SK-N-SH (cell line): ENCODE measurements around the gene B3GAT3. TPM values are rescaled to one million over a fixed set of nuclear protein-coding genes. Genes with fewer than 3 reads are reported as not detected.

ENCODE experiments used
- CTCF ChIA-PET: fragments of 300-600, 350-600 bp; formaldehyde crosslinking; extraction: SDS; loops from one replicate; lab custom pipeline; 2021; lab: Yijun Ruan, JAX
- POLR2A ChIA-PET: fragments of 350-600 bp; sonication (Branson Sonifier 250); formaldehyde crosslinking; extraction: SDS; loops from one replicate; lab custom pipeline; 2020; ENCODE audit warnings: antibody characterized with exemption, inconsistent platforms; lab: Yijun Ruan, JAX
- DNase-seq: peaks from one replicate; pipeline ENCODE4 v3.0.0; 2012
- H2AFZ ChIP-seq: fragments of 200-600 bp; sonication (generic); 2 replicates; pipeline ENCODE4 v1.8.1; 2016; ENCODE audit warnings: antibody characterized with exemption, mild to moderate bottlenecking, low read depth
- H3F3A ChIP-seq: fragments of 200-600 bp; sonication (generic); replicated peaks from 2 replicates; pipeline ENCODE3; 2016; ENCODE audit warnings: antibody characterized with exemption, mild to moderate bottlenecking; ENCODE audit not compliant: insufficient read depth
- H3K27ac ChIP-seq, 2 experiments: fragments of 200-500 bp in 1 of 2; fragments of 200-600 bp in 1 of 2; sonication (Bioruptor generic) in 1 of 2; sonication (generic), shearing (Covaris generic) in 1 of 2; 2 replicates each; pipeline versions ENCODE4 v1.5.1 to v1.6.1; 2014 to 2016; ENCODE audit warnings: low read depth in 2 of 2, inconsistent platforms in 1 of 2, low read length in 1 of 2, mild to moderate bottlenecking in 1 of 2, mixed read lengths in 1 of 2
- H3K27me3 ChIP-seq: fragments of 200-600 bp; sonication (generic), shearing (Covaris generic); 2 replicates; pipeline ENCODE4 v1.6.1; 2016; ENCODE audit warnings: mixed run types; ENCODE audit not compliant: insufficient read depth
- H3K36me3 ChIP-seq, 2 experiments: fragments of 200-500 bp in 1 of 2; fragments of 200-600 bp in 1 of 2; sonication (Bioruptor generic) in 1 of 2; sonication (generic) in 1 of 2; replicated peaks in 1 of 2; 2 replicates each; pipeline versions ENCODE3 to v1.5.1; 2014 to 2016; ENCODE audit warnings: low read length in 1 of 2, mild to moderate bottlenecking in 1 of 2; ENCODE audit not compliant: insufficient read depth in 2 of 2, control insufficient read depth in 1 of 2
- H3K4me1 ChIP-seq, 2 experiments: fragments of 200-500 bp in 1 of 2; fragments of 200-600 bp in 1 of 2; sonication (Bioruptor generic) in 1 of 2; sonication (generic), shearing (Covaris generic) in 1 of 2; 2 replicates each; pipeline versions ENCODE4 v1.5.1 to v1.6.1; 2014 to 2016; ENCODE audit warnings: low read depth in 1 of 2, low read length in 1 of 2, mixed run types in 1 of 2; ENCODE audit not compliant: insufficient read depth in 2 of 2, control insufficient read depth in 1 of 2
- H3K4me2 ChIP-seq: fragments of 200-600 bp; sonication (generic), shearing (Covaris generic); 2 replicates; pipeline ENCODE4 v1.6.1; 2017; ENCODE audit warnings: mixed run types
- H3K4me3 ChIP-seq, 2 experiments: fragments of 200-500 bp in 1 of 2; fragments of 200-600 bp in 1 of 2; sonication (Bioruptor generic) in 1 of 2; sonication (generic), shearing (Covaris generic) in 1 of 2; 2 replicates each; pipeline versions ENCODE4 v1.5.1 to v1.8.1; 2014 to 2016; ENCODE audit warnings: low read depth in 2 of 2, inconsistent platforms in 1 of 2, low read length in 1 of 2, mild to moderate bottlenecking in 1 of 2, mixed read lengths in 1 of 2, moderate library complexity in 1 of 2
- H3K79me2 ChIP-seq: fragments of 200-600 bp; sonication (generic); 2 replicates; pipeline ENCODE4 v1.8.1; 2017; ENCODE audit warnings: mild to moderate bottlenecking; ENCODE audit not compliant: insufficient read depth
- H3K9ac ChIP-seq: fragments of 200-600 bp; sonication (generic); 2 replicates; pipeline ENCODE4 v1.6.1; 2017; ENCODE audit warnings: mixed run types
- H3K9me2 ChIP-seq: fragments of 200-600 bp; sonication (generic); 2 replicates; pipeline ENCODE4 v1.6.1; 2017; ENCODE audit warnings: mixed run types
- H3K9me3 ChIP-seq: fragments of 200-600 bp; sonication (generic); 2 replicates; pipeline ENCODE4 v1.6.1; 2017; ENCODE audit warnings: mixed run types, mild to moderate bottlenecking, moderate library complexity
- H4K20me1 ChIP-seq: fragments of 200-600 bp; sonication (generic); 2 replicates; pipeline ENCODE4 v1.6.1; 2017; ENCODE audit warnings: mild to moderate bottlenecking, mixed run types; ENCODE audit not compliant: insufficient read depth
- CHD2 ChIP-seq: fragments of 150-350 bp; IDR thresholded peaks from 2 replicates; pipeline ENCODE4 v1.6.1; 2018; ENCODE audit warnings: low read length; ENCODE audit not compliant: partially characterized antibody
- CTCF ChIP-seq: fragments of 200-600 bp; sonication (generic); IDR thresholded peaks from 2 replicates; pipeline ENCODE4 v1.6.1; 2017; ENCODE audit warnings: antibody characterized with exemption, mild to moderate bottlenecking, moderate library complexity
- ELF1 ChIP-seq: IDR thresholded peaks from 2 replicates; pipeline ENCODE4 v1.4.0; 2012
- EZH2phosphoT487 ChIP-seq: fragments of 200-600 bp; sonication (generic); IDR thresholded peaks from 2 replicates; pipeline ENCODE4 v1.6.1; 2017; ENCODE audit warnings: low read depth, mixed run types, mild to moderate bottlenecking, antibody characterized with exemption, moderate library complexity, borderline replicate concordance
- FOXM1 ChIP-seq: IDR thresholded peaks from 2 replicates; pipeline ENCODE4 v1.4.0; 2012; ENCODE audit warnings: low read depth, mild to moderate bottlenecking
- GATA2 ChIP-seq: sonication (generic); formaldehyde crosslinking; IDR thresholded peaks from 2 replicates; pipeline ENCODE4 v1.5.0; 2020; ENCODE audit warnings: mild to moderate bottlenecking, missing genetic modification reagents
- MXI1 ChIP-seq: IDR thresholded peaks from 2 replicates; pipeline ENCODE4 v1.6.1; 2012; ENCODE audit warnings: mild to moderate bottlenecking, low read depth, low read length, improper control_type of control experiment
- NFIC ChIP-seq: IDR thresholded peaks from 2 replicates; pipeline ENCODE4 v1.4.0; 2012; ENCODE audit warnings: borderline replicate concordance
- POLR2AphosphoS5 ChIP-seq: IDR thresholded peaks from 2 replicates; pipeline ENCODE4 v1.6.1; 2012; ENCODE audit warnings: low read depth, low read length
- RAD21 ChIP-seq: IDR thresholded peaks from 2 replicates; pipeline ENCODE4 v1.6.1; 2012; ENCODE audit warnings: mild to moderate bottlenecking, low read length
- RXRA ChIP-seq: IDR thresholded peaks from 2 replicates; pipeline ENCODE4 v1.4.0; 2012; ENCODE audit warnings: low read depth, mild to moderate bottlenecking, borderline replicate concordance
- SMC3 ChIP-seq: IDR thresholded peaks from 2 replicates; pipeline ENCODE4 v1.6.1; 2012; ENCODE audit warnings: low read depth, low read length, improper control_type of control experiment
- TEAD4 ChIP-seq: IDR thresholded peaks from 2 replicates; pipeline ENCODE4 v1.4.0; 2012; ENCODE audit warnings: mild to moderate bottlenecking, borderline replicate concordance; ENCODE audit not compliant: insufficient read depth
- YY1 ChIP-seq: IDR thresholded peaks from 2 replicates; pipeline ENCODE4 v1.4.0; 2012; ENCODE audit warnings: low read depth, mild to moderate bottlenecking
- WGBS: methylation state at CpG from one replicate; pipeline ENCODE4 v1.1.6; 2017; ENCODE audit warnings: low lambda C conversion rate; 5-methylcytosine and 5-hydroxymethylcytosine counted together
- polyA plus RNA-seq, 3 experiments: library from polyadenylated mRNA; depleted of rRNA; stranded (reverse); fragments of >200 nt; gene quantifications; 2 replicates each; pipeline ENCODE4 v1.2.3, GENCODE V29; 2012
- TF ChIP-seq, protein P1 (sequence below): IDR thresholded peaks from 2 replicates; pipeline ENCODE4 v1.4.0; 2012; ENCODE audit warnings: low read depth, borderline replicate concordance
- TF ChIP-seq, protein P2 (sequence below): fragments of 150-350 bp; IDR thresholded peaks from 2 replicates; pipeline ENCODE4 v1.6.1; 2017; ENCODE audit warnings: antibody characterized with exemption, low read length, low read depth, borderline replicate concordance

The B3GAT3 gene
- polyA plus RNA-seq, 1 of the 3 experiments (the other 2 are of a cell fraction): 104 TPM

DNA sequence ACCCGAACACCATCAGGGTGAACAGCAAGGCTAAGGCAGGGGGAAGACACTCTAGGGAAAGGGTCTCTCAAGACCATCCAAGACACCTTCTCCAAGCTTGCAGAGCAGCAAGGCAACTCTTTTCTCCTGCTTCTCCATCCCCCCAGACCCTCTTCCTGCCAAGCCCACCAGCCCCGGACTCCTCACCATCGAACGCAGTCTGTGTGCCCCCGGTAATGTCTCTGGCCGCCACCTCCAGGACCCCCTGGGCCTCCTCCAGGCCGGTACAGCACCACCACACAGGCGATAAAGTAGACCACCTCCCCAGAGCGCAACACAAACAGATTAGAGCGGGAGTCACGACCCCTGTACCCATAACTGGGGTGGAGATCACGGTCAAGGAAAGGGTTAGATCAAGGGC is 13.0 kb downstream of the B3GAT3 start:
- H3K27me3 ChIP-seq: no peaks in the 10 kb centered on the region
- TF ChIP-seq GATA2 (CRISPR knock-in tag) (no peak), RAD21 (no peak), TEAD4 (no peak), YY1 (no peak), SMC3 (no peak), CTCF (no peak), ELF1 (no peak), CHD2 (no peak), FOXM1 (no peak), POLR2AphosphoS5 (no peak)
- TF ChIP-seq, protein P1, sequence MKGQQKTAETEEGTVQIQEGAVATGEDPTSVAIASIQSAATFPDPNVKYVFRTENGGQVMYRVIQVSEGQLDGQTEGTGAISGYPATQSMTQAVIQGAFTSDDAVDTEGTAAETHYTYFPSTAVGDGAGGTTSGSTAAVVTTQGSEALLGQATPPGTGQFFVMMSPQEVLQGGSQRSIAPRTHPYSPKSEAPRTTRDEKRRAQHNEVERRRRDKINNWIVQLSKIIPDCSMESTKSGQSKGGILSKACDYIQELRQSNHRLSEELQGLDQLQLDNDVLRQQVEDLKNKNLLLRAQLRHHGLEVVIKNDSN: no peak
- TF ChIP-seq, protein P2, sequence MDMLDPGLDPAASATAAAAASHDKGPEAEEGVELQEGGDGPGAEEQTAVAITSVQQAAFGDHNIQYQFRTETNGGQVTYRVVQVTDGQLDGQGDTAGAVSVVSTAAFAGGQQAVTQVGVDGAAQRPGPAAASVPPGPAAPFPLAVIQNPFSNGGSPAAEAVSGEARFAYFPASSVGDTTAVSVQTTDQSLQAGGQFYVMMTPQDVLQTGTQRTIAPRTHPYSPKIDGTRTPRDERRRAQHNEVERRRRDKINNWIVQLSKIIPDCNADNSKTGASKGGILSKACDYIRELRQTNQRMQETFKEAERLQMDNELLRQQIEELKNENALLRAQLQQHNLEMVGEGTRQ: no peak
- DNase-seq: no peak
- no peak overlapping the region for H3K4me2 ChIP-seq
- H3K27ac ChIP-seq: no peak overlapping the region
- peaks cover 21% of the 10 kb centered on the region for H3F3A ChIP-seq
- H2AFZ ChIP-seq: no peak overlapping the region
- H3K79me2 ChIP-seq: peaks cover 17% of the 10 kb centered on the region; the same call in 1 of the 2 replicates
- CTCF ChIA-PET: interaction anchor here (2.6 to 6.9 kb wide), 2 partner anchors 12 to 16 kb away, joined by 8 to 69 read pairs; partner anchors contain the start of genes B3GAT3 and TUT1
- 96% methylated on average over 12 of the region's 12 CpGs for WGBS
- no peak overlapping the region for H3K9ac ChIP-seq
- H3K36me3 ChIP-seq: peaks cover 21 to 27% of the 10 kb centered on the region in 2 experiments
- no peak overlapping the region for H3K4me3 ChIP-seq
- no peaks in the 10 kb centered on the region for H3K9me2 ChIP-seq
- POLR2A ChIA-PET: interaction anchor here (1.6 kb wide), 1 partner anchor 17 kb away, joined by 4 read pairs; the partner anchor contains the start of gene TUT1
- H3K9me3 ChIP-seq: no peaks in the 10 kb centered on the region
- peaks cover 4 to 20% of the 10 kb centered on the region in 2 experiments; a peak in 2 of 4 replicates for H3K4me1 ChIP-seq
- no peaks in the 10 kb centered on the region for H4K20me1 ChIP-seq

DNA sequence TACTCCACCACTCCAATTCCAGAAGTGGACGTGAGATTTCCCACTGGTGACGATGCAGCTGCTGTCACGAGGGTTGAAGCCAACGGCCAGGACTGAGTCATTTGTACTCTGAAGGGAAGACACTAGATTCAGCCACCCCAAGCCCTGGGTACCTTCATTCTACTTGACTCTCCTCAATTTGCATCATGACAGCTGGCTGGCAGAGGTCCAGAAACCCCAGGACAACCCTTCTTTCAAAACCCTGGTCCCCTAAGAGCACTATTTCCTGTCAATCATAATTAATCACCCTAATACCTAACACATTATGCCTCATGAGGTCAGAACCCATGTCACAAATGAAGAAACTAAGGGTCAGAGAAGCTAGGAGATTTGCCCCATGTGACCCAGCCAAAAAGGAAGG is 14.1 kb downstream of the B3GAT3 start:
- H3K4me2 ChIP-seq: no peak overlapping the region
- DNase-seq: no peak

More for the DNA sequence above, 14.1 kb downstream of the B3GAT3 start:
- Histone ChIP-seq H3K9me3 (no peaks in the 10 kb centered on the region), H2AFZ (no peak overlapping the region), H3K4me3 (no peak overlapping the region), H3K9ac (no peak overlapping the region), H3F3A (peaks cover 18% of the 10 kb centered on the region), H3K27ac (no peak overlapping the region), H4K20me1 (no peaks in the 10 kb centered on the region), H3K9me2 (no peaks in the 10 kb centered on the region), H3K79me2 (peaks cover 17% of the 10 kb centered on the region; the same call in 1 of the 2 replicates), H3K27me3 (no peaks in the 10 kb centered on the region), H3K4me1 (peaks cover 4 to 13% of the 10 kb centered on the region in 2 experiments; a peak in 2 of 4 replicates), H3K36me3 (peaks cover 21 to 27% of the 10 kb centered on the region in 2 experiments)
- TF ChIP-seq RXRA (no peak), EZH2phosphoT487 (no peak), ELF1 (no peak), NFIC (no peak), MXI1 (no peak)
- ChIA-PET POLR2A (no interaction called here), CTCF (interaction anchor here (0.9 to 6.9 kb wide), 4 partner anchors 13 to 179 kb away, joined by 4 to 69 read pairs (median 6); partner anchors contain the start of genes B3GAT3 and TUT1)
- 79% methylated on average over 4 of the region's 4 CpGs for WGBS
